Hepatocyte (in vitro differentiated cells): Measurements from ENCODE around the gene C19orf47. TPM values are rescaled to one million over a fixed set of nuclear protein-coding genes. Genes with fewer than 3 reads are reported as not detected.

Experiments used
- DNase-seq: peaks from one replicate; pipeline ENCODE4 v3.0.0-alpha.2; 2016; ENCODE audit warnings: low spot score
- H2AFZ ChIP-seq: fragments of 200-600 bp; sonication (generic); 2 replicates; pipeline ENCODE4 v1.6.0; 2016; ENCODE audit warnings: antibody characterized with exemption, mild to moderate bottlenecking
- H3K27ac ChIP-seq: fragments of 200-600 bp; sonication (generic); 2 replicates; pipeline ENCODE4 v1.5.1; 2016; ENCODE audit warnings: mild to moderate bottlenecking
- H3K27me3 ChIP-seq: fragments of 200-600 bp; sonication (generic); 2 replicates; pipeline ENCODE4 v1.6.1; 2016
- H3K36me3 ChIP-seq: fragments of 200-600 bp; sonication (generic); replicated peaks from 2 replicates; pipeline ENCODE4 v1.5.1; 2016; ENCODE audit warnings: low read depth; ENCODE audit not compliant: insufficient read depth
- H3K4me1 ChIP-seq: fragments of 200-600 bp; sonication (generic); 2 replicates; pipeline ENCODE4 v1.5.1; 2016; ENCODE audit warnings: mild to moderate bottlenecking, moderate library complexity; ENCODE audit not compliant: insufficient read depth
- H3K4me2 ChIP-seq: fragments of 200-600 bp; sonication (generic); 2 replicates; pipeline ENCODE4 v1.6.0; 2016
- H3K4me3 ChIP-seq: fragments of 200-600 bp; sonication (generic); 2 replicates; pipeline ENCODE4 v1.5.1; 2016; ENCODE audit warnings: mild to moderate bottlenecking
- H3K79me2 ChIP-seq: fragments of 200-600 bp; sonication (generic); 2 replicates; pipeline ENCODE4 v1.6.0; 2017; ENCODE audit warnings: mild to moderate bottlenecking
- H3K9me2 ChIP-seq: fragments of 200-600 bp; sonication (generic); replicated peaks from 2 replicates; pipeline ENCODE4 v1.6.0; 2017; ENCODE audit warnings: mild to moderate bottlenecking; ENCODE audit not compliant: insufficient read depth
- H3K9me3 ChIP-seq: fragments of 200-600 bp; sonication (generic); 2 replicates; pipeline ENCODE4 v1.5.1; 2016; ENCODE audit warnings: low read depth, mild to moderate bottlenecking
- H4K20me1 ChIP-seq: fragments of 200-600 bp; sonication (generic); 2 replicates; pipeline ENCODE4 v1.6.0; 2016; ENCODE audit warnings: mild to moderate bottlenecking; ENCODE audit not compliant: insufficient read depth, poor library complexity, severe bottlenecking
- CTCF ChIP-seq: fragments of 200-600 bp; sonication (generic); IDR thresholded peaks from 2 replicates; pipeline ENCODE4 v1.5.1; 2016; ENCODE audit warnings: antibody characterized with exemption, mild to moderate bottlenecking; ENCODE audit not compliant: poor library complexity
- EZH2 ChIP-seq: fragments of 200-600 bp; sonication (generic); IDR thresholded peaks from 2 replicates; pipeline ENCODE4 v1.6.1; 2016; ENCODE audit warnings: antibody characterized with exemption, mild to moderate bottlenecking, borderline replicate concordance
- EZH2phosphoT487 ChIP-seq: fragments of 200-600 bp; sonication (generic); IDR thresholded peaks from one replicate; pipeline ENCODE4 v1.6.1; 2018; ENCODE audit warnings: antibody characterized with exemption, mild to moderate bottlenecking, low read depth, moderate library complexity; ENCODE audit not compliant: unreplicated experiment, severe bottlenecking
- WGBS: methylation state at CpG from one replicate; pipeline ENCODE4 v1.1.6; 2016; ENCODE audit warnings: low lambda C conversion rate; ENCODE audit errors: missing lambda C conversion rate; 5-methylcytosine and 5-hydroxymethylcytosine counted together
- polyA plus RNA-seq: library from polyadenylated mRNA; unstranded; fragments of >200 nt; fragmentation: Nextera tagmentation; extraction: Ambion mirVana; gene quantifications from 2 replicates; pipeline ENCODE4 v1.2.1, GENCODE V29; 2016
- total RNA-seq: library from RNA; depleted of rRNA; stranded (reverse); fragments of >200 nt; gene quantifications from 2 replicates; pipeline ENCODE4 v1.2.3, GENCODE V29; 2014

Gene C19orf47
- total and polyA plus RNA-seq, 2 experiments from 2014 or later, result 7.4 to 9.8 TPM

- Histone ChIP-seq H3K9me2 (no peaks in the 10 kb centered on the region), H3K9me3 (no peaks in the 10 kb centered on the region), H3K27ac (no peak overlapping the region), H3K4me3 (no peak overlapping the region), H3K4me2 (no peak overlapping the region), H4K20me1 (no peaks in the 10 kb centered on the region), H3K36me3 (no peaks in the 10 kb centered on the region), H3K4me1 (no peaks in the 10 kb centered on the region), H2AFZ (no peak overlapping the region), H3K27me3 (no peaks in the 10 kb centered on the region), H3K79me2 (no peaks in the 10 kb centered on the region)
- TF ChIP-seq EZH2phosphoT487 (no peak), CTCF (no peak), EZH2 (no peak)
- DNase-seq, result no peak
- WGBS, result 92% methylated on average over 14 of the region's 14 CpGs
Measured at GRCh38 chr19:40395956-40396355, 47.8 kb upstream of the C19orf47 start.

DNA sequence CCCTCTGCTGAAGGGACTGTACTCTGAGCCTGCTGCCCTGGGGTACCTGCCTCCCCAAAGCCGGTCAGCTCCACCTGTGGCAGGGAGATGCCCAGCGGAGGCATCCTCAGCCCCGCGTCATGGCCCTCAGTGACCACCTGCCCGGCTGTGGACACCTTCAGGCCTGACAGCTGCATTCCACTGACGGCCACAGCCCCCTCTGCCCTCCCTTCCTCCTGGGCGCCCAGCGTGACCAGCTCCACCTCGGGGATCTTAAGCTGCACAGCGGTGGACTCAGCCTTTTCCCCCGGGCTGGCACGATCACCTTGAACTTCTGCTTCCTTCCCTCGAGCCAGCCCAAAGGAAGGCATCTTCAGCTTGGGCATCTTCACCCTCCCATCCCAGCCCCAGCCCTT, 46.6 kb upstream of the C19orf47 start:
- H3K27me3 ChIP-seq, result no peaks in the 10 kb centered on the region
- WGBS, result 93% methylated on average over 12 of the region's 13 CpGs
- TF ChIP-seq CTCF, result no peak
- TF ChIP-seq EZH2, result no peak
- no peak for TF ChIP-seq EZH2phosphoT487
- no peaks in the 10 kb centered on the region for H3K4me1 ChIP-seq
- H3K4me2 ChIP-seq, result no peak overlapping the region
- no peak overlapping the region for H3K4me3 ChIP-seq
- no peaks in the 10 kb centered on the region for H3K36me3 ChIP-seq
- H3K79me2 ChIP-seq, result no peaks in the 10 kb centered on the region
- no peak overlapping the region for H3K27ac ChIP-seq
- H4K20me1 ChIP-seq, result no peaks in the 10 kb centered on the region
- H3K9me2 ChIP-seq, result no peaks in the 10 kb centered on the region
- no peak for DNase-seq
- H2AFZ ChIP-seq, result no peak overlapping the region
- no peaks in the 10 kb centered on the region for H3K9me3 ChIP-seq

- Histone ChIP-seq H3K27me3 (no peaks in the 10 kb centered on the region), H3K79me2 (no peaks in the 10 kb centered on the region), H3K9me3 (no peaks in the 10 kb centered on the region), H3K9me2 (no peaks in the 10 kb centered on the region), H4K20me1 (no peaks in the 10 kb centered on the region), H3K4me3 (no peak overlapping the region), H3K4me1 (no peaks in the 10 kb centered on the region), H2AFZ (no peak overlapping the region), H3K36me3 (no peaks in the 10 kb centered on the region), H3K27ac (no peak overlapping the region), H3K4me2 (no peak overlapping the region)
- TF ChIP-seq EZH2 (no peak), EZH2phosphoT487 (no peak), CTCF (no peak)
- DNase-seq, result no peak
- WGBS, result 95% methylated on average over 15 of the region's 41 CpGs
Measured at GRCh38 chr19:40393894-40394815, 46.0 kb upstream of the C19orf47 start.
